Tibial nerve (tissue), 3 donors: Measurements from ENCODE around the gene OR2J3.

ENCODE experiments used
- CTCF ChIP-seq, 5 experiments: fragments of 200-600 bp in 3 of 5; fragments of 450-650 bp in 2 of 5; sonication (generic) in 3 of 5; IDR thresholded peaks; one replicate each; pipeline ENCODE4 v1.5.1; 2016 to 2019; ENCODE audit warnings: antibody characterized with exemption in 5 of 5, mild to moderate bottlenecking in 3 of 5, moderate library complexity in 2 of 5
- POLR2A ChIP-seq, 2 donors: fragments of 450-650 bp; IDR thresholded peaks; one replicate each; pipeline ENCODE4 v1.6.1; 2017; ENCODE audit warnings: antibody characterized with exemption in 2 of 2, mild to moderate bottlenecking in 2 of 2, moderate library complexity in 2 of 2

DNA sequence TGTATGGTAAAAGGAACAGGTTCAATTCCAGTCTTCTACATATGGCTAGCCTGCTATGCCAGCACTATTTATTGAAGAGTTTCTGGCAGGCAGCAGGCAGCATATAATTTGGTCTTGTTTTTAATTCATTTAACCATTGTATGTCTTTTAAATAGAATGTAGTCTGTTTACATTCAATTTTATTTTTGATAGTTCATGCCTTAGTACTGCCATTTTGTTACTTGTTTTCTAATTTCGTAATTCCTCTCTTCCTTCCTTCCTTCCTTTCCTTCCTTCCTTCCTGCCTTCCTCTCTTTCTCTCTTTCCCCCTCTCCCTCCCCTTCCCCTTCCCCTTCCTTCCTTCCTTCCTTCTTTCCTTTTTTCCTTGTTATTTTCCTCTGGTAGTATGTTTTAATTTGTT, 45.2 kb downstream of the OR2J3 start:
- TF ChIP-seq CTCF (IDR thresholded peaks at IDR 0.05): no peak
- TF ChIP-seq POLR2A (IDR thresholded peaks at IDR 0.05): no peak
